ENCODE results near the gene FXR1.

Gene FXR1

DNA sequence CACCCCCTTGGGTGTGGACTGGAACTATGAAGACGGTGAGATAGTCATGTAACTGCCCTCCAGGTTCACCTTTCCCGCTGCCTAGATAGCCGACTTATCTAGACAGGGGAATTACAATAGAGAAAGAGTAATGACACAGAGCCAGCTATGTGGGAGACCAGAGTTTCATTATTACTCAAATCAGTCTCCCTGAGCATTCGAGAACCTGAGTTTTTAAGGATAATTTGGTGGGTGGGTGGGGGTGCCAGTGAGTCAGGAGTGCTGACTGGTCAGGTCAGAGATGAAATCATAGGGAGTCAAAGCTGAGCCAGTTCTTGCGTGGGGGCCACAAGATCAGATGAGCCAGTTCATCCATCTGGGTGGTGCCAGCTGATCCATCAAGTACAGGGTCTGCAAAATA is 96.8 kb downstream of the FXR1 start:
- DNase-seq, result no peak

DNA sequence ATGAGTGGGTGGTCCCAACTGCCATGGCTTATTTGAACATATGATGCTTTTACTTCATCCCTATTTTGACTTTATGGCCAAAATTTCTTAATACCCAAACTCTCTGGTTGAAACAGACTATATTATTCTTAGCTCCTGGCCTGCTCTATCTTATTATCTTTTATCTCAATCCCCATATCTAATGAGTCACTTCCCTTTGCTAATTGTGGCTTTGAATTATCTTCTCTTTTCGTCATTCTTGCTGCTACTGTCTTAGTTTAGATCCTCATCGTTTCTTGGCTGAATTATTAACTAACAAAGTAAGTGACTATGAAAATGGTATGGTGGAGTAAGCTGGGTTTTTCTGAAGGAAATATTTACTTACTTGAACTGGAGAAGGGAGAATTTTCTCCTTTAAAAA is 105.2 kb downstream of the FXR1 start:
- no peak for DNase-seq

DNA sequence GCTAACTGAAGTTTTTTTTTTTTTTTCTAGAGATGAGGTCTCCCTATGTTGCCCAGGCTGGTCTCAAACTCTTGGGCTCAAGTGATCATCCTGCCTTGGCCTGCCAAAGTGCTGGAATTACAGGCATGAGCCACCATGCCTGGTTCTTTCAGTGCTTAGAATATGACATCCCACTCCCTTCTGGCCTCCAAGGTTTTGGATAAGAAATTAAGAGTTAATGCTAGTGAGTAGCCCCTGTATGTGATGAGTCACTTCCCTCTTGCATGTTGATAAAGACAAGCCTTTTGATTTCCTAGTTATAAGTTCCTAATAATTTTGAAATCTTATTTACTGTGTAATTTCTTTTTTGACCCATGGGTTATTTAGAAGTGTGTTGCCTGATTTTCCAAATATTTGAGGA is 112.7 kb downstream of the FXR1 start:
- DNase-seq, result no peak

DNA sequence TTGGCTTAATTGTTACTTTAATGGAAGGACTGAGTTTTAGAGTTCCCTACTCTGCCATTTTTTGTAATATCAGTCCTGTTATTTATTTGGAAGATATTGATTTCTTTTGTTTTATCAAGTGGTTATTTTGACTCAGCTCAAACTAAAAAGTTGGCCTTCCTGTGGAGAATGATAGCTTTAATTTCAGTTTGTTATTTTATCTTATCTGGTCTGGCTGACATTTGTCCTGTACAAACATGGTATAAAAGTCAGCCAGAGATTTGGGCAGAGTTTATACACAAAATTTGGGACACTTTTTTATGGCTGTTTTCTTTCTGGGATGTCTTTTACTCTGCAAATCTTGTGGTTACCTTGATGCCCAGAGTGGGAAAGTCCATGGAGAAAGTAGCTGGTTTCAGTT is 118.5 kb downstream of the FXR1 start:
- DNase-seq, result no peak

Measured in NCI-H510A treated with DMSO at 0.1 percent for 48 hours (cell line).